Cardiac fibroblast (primary cell): ENCODE results near the gene BCL2L11.

Source experiments
- DNase-seq, 2 donors: peaks; one replicate each; pipeline versions ENCODE4 v3.0.0 to v3.0.0-alpha.2; 2010; ENCODE audit warnings: low read depth in 2 of 2
- H3K4me3 ChIP-seq, 2 donors: replicated peaks in 1 of 2; 1 replicate in 1 of 2; 2 replicates in 1 of 2; pipeline ENCODE4 v1.5.1; 2011; ENCODE audit warnings: low read depth in 2 of 2, low read length in 2 of 2, mild to moderate bottlenecking in 2 of 2, moderate library complexity in 1 of 2
- CTCF ChIP-seq: IDR thresholded peaks from one replicate; pipeline ENCODE4 v1.5.1; 2011; ENCODE audit warnings: low read depth, mild to moderate bottlenecking, low read length, inconsistent platforms

The BCL2L11 gene

GRCh38 chr2:111099402-111099801, 21.3 kb upstream of the BCL2L11 start:
- DNase-seq = no peak
- no peak for TF ChIP-seq CTCF
- H3K4me3 ChIP-seq = no peak overlapping the region

GRCh38 chr2:111100087-111100764, 20.5 kb upstream of the BCL2L11 start:
- TF ChIP-seq CTCF = no peak
- no peak overlapping the region for H3K4me3 ChIP-seq
- no peak for DNase-seq

- H3K4me3 ChIP-seq = no peak overlapping the region
- TF ChIP-seq CTCF = no peak
- no peak for DNase-seq
Measured at GRCh38 chr2:111100765-111101162, 19.9 kb upstream of the BCL2L11 start.

GRCh38 chr2:111101592-111101991, 19.1 kb upstream of the BCL2L11 start:
- no peak for DNase-seq
- H3K4me3 ChIP-seq = no peak overlapping the region
- TF ChIP-seq CTCF = no peak

GRCh38 chr2:111102216-111102615, 18.5 kb upstream of the BCL2L11 start:
- DNase-seq = no peak
- no peak overlapping the region for H3K4me3 ChIP-seq
- TF ChIP-seq CTCF = no peak

- TF ChIP-seq CTCF = no peak
- H3K4me3 ChIP-seq = no peak overlapping the region
- no peak for DNase-seq
Measured at GRCh38 chr2:111105926-111106325, 14.8 kb upstream of the BCL2L11 start.

- TF ChIP-seq CTCF = no peak
- H3K4me3 ChIP-seq = no peak overlapping the region
- DNase-seq = no peak
Measured at GRCh38 chr2:111106706-111107105, 14.0 kb upstream of the BCL2L11 start.
